ENCODE results near the gene IFRD1. TPM values are rescaled to one million over a fixed set of nuclear protein-coding genes. Genes with fewer than 3 reads are reported as not detected.
"Not testable (repeated sequence)": the region's sequence is repeated elsewhere in the genome, so short reads cannot be mapped to it uniquely, and the experiment has no call there.

IFRD1 gene
- total and polyA plus RNA-seq, 8 donors: 37.4 to 54.1 (median 46.9) TPM

- intact Hi-C loops (cut with DNase I): no loop called here
- Histone ChIP-seq H3K36me3 (peaks cover 3 to 23% of the 10 kb centered on the region in 2 donors), H3K4me3 (peak overlapping the region; percentile 79 to 96), H3K27me3 (no peaks in the 10 kb centered on the region), H3K4me1 (peaks cover 12 to 45% of the 10 kb centered on the region in 2 donors), H3K9me3 (no peaks in the 10 kb centered on the region), H3K27ac (peak overlapping the region; percentile 97 to 99)
- TF ChIP-seq CTCF (IDR thresholded peaks at IDR 0.05): no peak
- DNase-seq (peak in 3 of 4 donors; percentile 39 to 74 (median 48)), ATAC-seq (peak; percentile 18)
These were observed 2.0 kb downstream of the IFRD1 start for GRCh38 chr7:112452102-112452888.

- DNase-seq (peak in 2 of 4 donors; percentile 53 to 58), ATAC-seq (no peak)
- no peak overlapping the region for H3K4me3 ChIP-seq
- H3K36me3 ChIP-seq: peaks cover 3 to 36% of the 10 kb centered on the region in 2 donors
- TF ChIP-seq CTCF (IDR thresholded peaks at IDR 0.05): no peak
- peaks cover 12 to 45% of the 10 kb centered on the region in 2 donors for H3K4me1 ChIP-seq
- intact Hi-C loops (cut with DNase I): no loop called here
- H3K27ac ChIP-seq: peak overlapping the region in 1 of 2 donors; percentile 99
- H3K9me3 ChIP-seq: no peaks in the 10 kb centered on the region
- H3K27me3 ChIP-seq: no peaks in the 10 kb centered on the region
These were observed 3.4 kb downstream of the IFRD1 start for GRCh38 chr7:112453505-112454171.

- H3K9me3 ChIP-seq; DNase-seq; ATAC-seq; H3K4me3 ChIP-seq; H3K27me3 ChIP-seq; intact Hi-C loops (cut with DNase I); H3K27ac ChIP-seq: not testable (repeated sequence)
- Histone ChIP-seq H3K36me3 (peaks cover 3 to 41% of the 10 kb centered on the region in 2 donors), H3K4me1 (peaks cover 12 to 40% of the 10 kb centered on the region in 2 donors)
These were observed 3.9 kb downstream of the IFRD1 start for GRCh38 chr7:112454191-112454590.

- H3K27ac ChIP-seq: no peak overlapping the region
- TF ChIP-seq CTCF (IDR thresholded peaks at IDR 0.05): no peak
- intact Hi-C loops (cut with DNase I): no loop called here
- H3K4me1 ChIP-seq: peaks cover 0 to 15% of the 10 kb centered on the region in 2 donors
- H3K4me3 ChIP-seq: no peak overlapping the region
- no peaks in the 10 kb centered on the region for H3K27me3 ChIP-seq
- no peaks in the 10 kb centered on the region for H3K9me3 ChIP-seq
- H3K36me3 ChIP-seq: peaks cover 3 to 95% of the 10 kb centered on the region in 2 donors
- DNase-seq (no peak), ATAC-seq (no peak)
These were observed 9.4 kb downstream of the IFRD1 start for GRCh38 chr7:112459645-112460044.

- Histone ChIP-seq H3K27ac (peak overlapping the region in 1 of 2 donors; percentile 34), H3K36me3 (peaks cover 0 to 98% of the 10 kb centered on the region in 2 donors), H3K4me1 (peaks cover 0 to 15% of the 10 kb centered on the region in 2 donors), H3K4me3 (no peak overlapping the region), H3K27me3 (no peaks in the 10 kb centered on the region), H3K9me3 (no peaks in the 10 kb centered on the region)
- DNase-seq (peak in 1 of 4 donors; percentile 35), ATAC-seq (peak; percentile 91)
- intact Hi-C loops (cut with DNase I): no loop called here
- TF ChIP-seq CTCF (IDR thresholded peaks at IDR 0.05): no peak
These were observed 12.0 kb downstream of the IFRD1 start for GRCh38 chr7:112462236-112462635.
